Karpas-422 (cell line): ENCODE data around the gene CTNNBL1. TPM values are rescaled to one million over a fixed set of nuclear protein-coding genes. Genes with fewer than 3 reads are reported as not detected.

Experiments used
- DNase-seq: peaks from one replicate; pipeline ENCODE4 v3.0.0-alpha.2; 2015
- H2AFZ ChIP-seq: fragments of 200-600 bp; sonication (generic); 2 replicates; pipeline ENCODE4 v1.6.1; 2014; ENCODE audit warnings: antibody characterized with exemption, low read length, mixed read lengths
- H3K27ac ChIP-seq: fragments of 200-600 bp; sonication (generic); 2 replicates; pipeline ENCODE4 v1.5.1; 2014; ENCODE audit warnings: mild to moderate bottlenecking, low read length, moderate library complexity
- H3K27me3 ChIP-seq: fragments of 200-600 bp; sonication (generic); 2 replicates; pipeline ENCODE4 v1.6.1; 2014; ENCODE audit warnings: low read length, mixed read lengths
- H3K36me3 ChIP-seq: fragments of 200-600 bp; sonication (generic); 2 replicates; pipeline ENCODE4 v1.6.1; 2014; ENCODE audit warnings: low read length, mixed read lengths; ENCODE audit not compliant: insufficient read depth
- H3K4me1 ChIP-seq: fragments of 200-600 bp; sonication (generic); 2 replicates; pipeline ENCODE4 v1.6.1; 2014; ENCODE audit warnings: mild to moderate bottlenecking, low read length, mixed read lengths
- H3K4me2 ChIP-seq: fragments of 200-600 bp; sonication (generic); 2 replicates; pipeline ENCODE4 v1.6.1; 2014; ENCODE audit warnings: low read length, low read depth, mild to moderate bottlenecking; ENCODE audit not compliant: poor library complexity, severe bottlenecking
- H3K4me3 ChIP-seq: fragments of 200-600 bp; sonication (generic); 2 replicates; pipeline ENCODE4 v1.5.1; 2014; ENCODE audit warnings: mild to moderate bottlenecking, antibody characterized with exemption, low read length, mixed read lengths
- H3K79me2 ChIP-seq: fragments of 200-600 bp; sonication (generic); 2 replicates; pipeline ENCODE4 v1.6.1; 2014; ENCODE audit warnings: mild to moderate bottlenecking, low read length, mixed read lengths
- H3K9ac ChIP-seq: fragments of 200-600 bp; sonication (generic); 2 replicates; pipeline ENCODE4 v1.6.0; 2014; ENCODE audit warnings: low read length
- H3K9me2 ChIP-seq: fragments of 200-600 bp; sonication (generic), shearing (Covaris generic); replicated peaks from 2 replicates; pipeline ENCODE4 v1.6.0; 2014; ENCODE audit warnings: mild to moderate bottlenecking, low read length, moderate library complexity; ENCODE audit not compliant: insufficient read depth
- H3K9me3 ChIP-seq: fragments of 300-700, 200-600 bp; sonication (generic); 2 replicates; pipeline ENCODE4 v1.6.1; 2014; ENCODE audit warnings: low read length, mixed read lengths
- H4K20me1 ChIP-seq: fragments of 200-600 bp; sonication (generic); 2 replicates; pipeline ENCODE4 v1.6.1; 2014; ENCODE audit warnings: mild to moderate bottlenecking, antibody characterized with exemption, low read length, low read depth; ENCODE audit not compliant: insufficient read depth
- total RNA-seq: library from RNA; depleted of rRNA; stranded (reverse); fragments of >200 nt; shearing (Covaris generic); gene quantifications from 2 replicates; pipeline ENCODE4 v1.2.3, GENCODE V29; 2014; ENCODE audit warnings: low replicate concordance

The CTNNBL1 gene
- total RNA-seq, 1 experiment from 2014 or later = 70.0 TPM

DNA sequence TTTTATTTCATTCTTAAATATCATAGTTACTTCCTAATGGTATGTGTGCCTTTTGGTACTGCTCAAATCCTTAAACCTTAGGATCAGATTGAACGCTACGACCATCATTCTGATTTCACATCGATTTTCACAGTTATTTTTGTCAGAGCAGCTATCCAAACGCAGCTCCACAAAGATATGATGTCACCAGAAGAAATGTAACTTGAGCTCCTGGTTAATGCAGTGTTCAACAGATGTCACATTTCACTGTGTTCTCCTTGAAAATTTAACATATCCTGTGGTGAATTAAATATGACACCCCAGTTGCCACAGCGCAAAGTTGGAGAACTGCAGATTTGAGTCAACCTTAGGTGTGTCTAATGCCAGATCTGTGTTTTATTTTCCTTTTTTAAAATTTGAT, 81.4 kb downstream of the CTNNBL1 start:
- peaks cover 63% of the 10 kb centered on the region for H3K4me1 ChIP-seq
- H4K20me1 ChIP-seq = no peaks in the 10 kb centered on the region
- no peaks in the 10 kb centered on the region for H3K9me2 ChIP-seq
- H3K27me3 ChIP-seq = no peaks in the 10 kb centered on the region
- H3K9ac ChIP-seq = peak overlapping the region; percentile 73
- peak overlapping the region; percentile 99 for H3K27ac ChIP-seq
- H3K36me3 ChIP-seq = peaks cover 23% of the 10 kb centered on the region
- H3K9me3 ChIP-seq = no peaks in the 10 kb centered on the region
- peak; percentile 77 for DNase-seq
- peak overlapping the region; percentile 80 for H3K4me2 ChIP-seq
- H3K4me3 ChIP-seq = peak overlapping the region; percentile 59; the same call in 1 of the 2 replicates
- H2AFZ ChIP-seq = no peak overlapping the region
- H3K79me2 ChIP-seq = peaks cover 33% of the 10 kb centered on the region

DNA sequence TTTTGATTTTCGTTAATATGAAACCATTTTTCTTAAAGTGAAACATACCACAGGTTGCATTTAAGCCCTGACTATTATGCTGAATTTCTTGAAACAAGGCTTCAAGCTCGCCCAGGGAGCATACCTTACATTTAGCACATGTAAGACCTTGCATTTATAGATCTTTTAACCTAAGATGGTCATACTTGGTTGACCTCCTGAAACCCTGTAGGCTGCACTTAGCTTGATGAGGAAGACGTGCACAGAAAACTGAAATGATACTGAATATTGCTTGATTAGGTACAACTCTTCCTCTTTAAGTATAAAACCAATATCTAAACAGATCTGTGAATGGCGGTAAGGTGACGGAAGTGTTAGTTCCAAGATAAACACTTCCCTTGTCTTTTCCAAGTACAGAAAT, 82.2 kb downstream of the CTNNBL1 start:
- Histone ChIP-seq H3K9ac (peak overlapping the region; percentile 73), H3K27ac (peak overlapping the region; percentile 99), H3K4me1 (peaks cover 72% of the 10 kb centered on the region), H3K4me3 (peak overlapping the region; percentile 59), H4K20me1 (no peaks in the 10 kb centered on the region), H3K9me3 (no peaks in the 10 kb centered on the region), H3K36me3 (peaks cover 27% of the 10 kb centered on the region), H3K79me2 (peaks cover 33% of the 10 kb centered on the region), H3K9me2 (no peaks in the 10 kb centered on the region), H3K27me3 (no peaks in the 10 kb centered on the region), H2AFZ (no peak overlapping the region), H3K4me2 (peak overlapping the region; percentile 80)
- peak; percentile 89 for DNase-seq

- Histone ChIP-seq H4K20me1 (no peaks in the 10 kb centered on the region), H3K9me3 (no peaks in the 10 kb centered on the region), H3K27ac (peak overlapping the region; percentile 99), H3K9me2 (no peaks in the 10 kb centered on the region), H3K4me1 (peaks cover 77% of the 10 kb centered on the region), H2AFZ (no peak overlapping the region), H3K4me3 (peak overlapping the region; percentile 59), H3K79me2 (peaks cover 38% of the 10 kb centered on the region), H3K4me2 (peak overlapping the region; percentile 80), H3K36me3 (peaks cover 27% of the 10 kb centered on the region), H3K9ac (peak overlapping the region; percentile 73), H3K27me3 (no peaks in the 10 kb centered on the region)
- peak; percentile 83 for DNase-seq
Observed at GRCh38 chr20:37776526-37776925, 82.7 kb downstream of the CTNNBL1 start.

- Histone ChIP-seq H3K9me2 (no peaks in the 10 kb centered on the region), H3K27me3 (no peaks in the 10 kb centered on the region), H3K27ac (peak overlapping the region; percentile 99), H3K36me3 (peaks cover 29% of the 10 kb centered on the region), H3K9me3 (no peaks in the 10 kb centered on the region), H3K4me1 (peaks cover 81% of the 10 kb centered on the region), H3K4me2 (peak overlapping the region; percentile 80), H3K9ac (peak overlapping the region; percentile 73), H4K20me1 (no peaks in the 10 kb centered on the region), H3K4me3 (peak overlapping the region; percentile 59), H3K79me2 (peaks cover 42% of the 10 kb centered on the region), H2AFZ (no peak overlapping the region)
- peak; percentile 79 for DNase-seq
Observed at GRCh38 chr20:37777012-37777950, 83.5 kb downstream of the CTNNBL1 start.

DNA sequence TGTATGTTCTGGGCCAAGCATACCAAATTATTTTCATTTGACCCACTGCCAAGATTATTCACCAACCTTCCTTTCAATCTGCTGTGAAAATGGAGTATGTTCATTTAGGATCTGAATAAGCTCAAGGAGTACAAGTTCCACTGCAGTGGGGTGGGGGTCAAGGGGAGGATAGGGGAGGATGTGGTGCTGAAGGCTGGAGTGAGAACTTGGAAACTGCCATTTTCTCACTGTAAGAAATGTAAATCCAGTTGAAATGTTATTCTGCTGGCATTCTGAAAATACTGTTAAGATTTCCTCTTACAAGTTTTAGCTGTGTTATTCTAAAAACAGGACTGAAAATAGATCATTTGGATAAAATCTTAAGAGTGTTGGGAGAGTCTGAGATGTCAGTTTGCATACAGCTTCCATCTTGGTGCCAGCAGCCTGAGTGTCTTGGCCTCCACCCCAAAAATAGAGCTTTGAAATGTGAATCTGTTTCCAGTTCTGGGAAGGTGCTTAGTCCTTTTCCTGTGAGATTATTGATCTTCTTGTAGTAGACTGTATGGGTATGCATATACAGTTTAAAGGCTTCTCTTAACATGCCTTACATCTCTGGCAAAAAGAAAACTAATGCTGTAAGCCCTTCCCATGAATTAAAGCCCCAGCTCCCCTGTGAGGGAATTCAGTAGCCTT, 84.3 kb downstream of the CTNNBL1 start:
- Histone ChIP-seq H3K4me2 (peak overlapping the region; percentile 80), H3K9me2 (no peaks in the 10 kb centered on the region), H3K4me1 (peaks cover 85% of the 10 kb centered on the region), H3K79me2 (peaks cover 45% of the 10 kb centered on the region), H3K4me3 (peak overlapping the region; percentile 59), H4K20me1 (no peaks in the 10 kb centered on the region), H3K27me3 (no peaks in the 10 kb centered on the region), H3K36me3 (peaks cover 26% of the 10 kb centered on the region), H3K27ac (peak overlapping the region; percentile 99), H3K9me3 (no peaks in the 10 kb centered on the region), H2AFZ (no peak overlapping the region), H3K9ac (peak overlapping the region; percentile 73)
- DNase-seq = peak; percentile 48

GRCh38 chr20:37781626-37782025, 87.8 kb downstream of the CTNNBL1 start:
- Histone ChIP-seq H3K79me2 (peaks cover 74% of the 10 kb centered on the region), H3K9me3 (no peaks in the 10 kb centered on the region), H2AFZ (no peak overlapping the region), H3K9ac (no peak overlapping the region), H3K4me3 (no peak overlapping the region), H3K27me3 (no peaks in the 10 kb centered on the region), H4K20me1 (no peaks in the 10 kb centered on the region), H3K4me1 (peaks cover 89% of the 10 kb centered on the region), H3K36me3 (peaks cover 23% of the 10 kb centered on the region), H3K9me2 (no peaks in the 10 kb centered on the region), H3K4me2 (peak overlapping the region; percentile 25), H3K27ac (peak overlapping the region; percentile 99)
- DNase-seq = no peak

DNA sequence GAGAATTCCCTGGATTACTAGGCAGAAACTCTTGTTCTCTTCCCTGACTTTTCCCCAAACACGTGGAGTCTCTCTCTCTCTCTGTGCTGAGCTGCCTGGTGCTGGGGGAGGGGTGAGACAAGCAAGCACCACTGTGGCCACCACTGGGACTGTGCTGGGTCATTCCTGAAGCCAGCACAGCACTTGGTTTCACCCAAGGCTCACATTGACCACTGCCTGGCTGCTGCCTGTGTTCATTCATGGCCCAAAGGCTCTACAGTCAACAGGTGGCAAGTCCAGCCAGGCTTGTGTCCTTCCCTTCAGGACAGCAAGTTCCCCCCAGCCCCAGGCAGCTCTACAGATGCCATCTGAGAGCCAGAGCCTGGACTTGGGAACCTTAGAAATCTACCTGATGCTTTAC, 92.2 kb downstream of the CTNNBL1 start:
- H3K4me2 ChIP-seq = no peak overlapping the region

GRCh38 chr20:37789408-37789807, 95.6 kb downstream of the CTNNBL1 start:
- Histone ChIP-seq H3K27ac (peak overlapping the region; percentile 93), H3K9me2 (no peaks in the 10 kb centered on the region), H3K4me2 (peak overlapping the region; percentile 64), H3K9me3 (peaks cover 5% of the 10 kb centered on the region), H3K9ac (peak overlapping the region; percentile 54), H3K4me3 (peak overlapping the region; percentile 33), H3K27me3 (no peaks in the 10 kb centered on the region), H4K20me1 (no peaks in the 10 kb centered on the region), H3K79me2 (peaks cover 67% of the 10 kb centered on the region), H2AFZ (no peak overlapping the region), H3K4me1 (peaks cover 55% of the 10 kb centered on the region), H3K36me3 (peaks cover 45% of the 10 kb centered on the region)
- DNase-seq = peak; percentile 89

More for the DNA sequence above, 92.2 kb downstream of the CTNNBL1 start:
- H3K27ac ChIP-seq = peak overlapping the region; percentile 82; the same call in 1 of the 2 replicates
- H3K9ac ChIP-seq = no peak overlapping the region
- peaks cover 34% of the 10 kb centered on the region for H3K36me3 ChIP-seq
- H3K27me3 ChIP-seq = no peaks in the 10 kb centered on the region
- H2AFZ ChIP-seq = no peak overlapping the region
- H3K9me2 ChIP-seq = no peaks in the 10 kb centered on the region
- H3K9me3 ChIP-seq = peaks cover 3% of the 10 kb centered on the region
- H3K4me3 ChIP-seq = no peak overlapping the region
- peaks cover 59% of the 10 kb centered on the region for H3K79me2 ChIP-seq
- peaks cover 80% of the 10 kb centered on the region for H3K4me1 ChIP-seq
- DNase-seq = no peak
- no peaks in the 10 kb centered on the region for H4K20me1 ChIP-seq
